Measurements from ENCODE around the gene PARN.
"Not testable (repeated sequence)": the region's sequence is repeated elsewhere in the genome, so short reads cannot be mapped to it uniquely, and the experiment has no call there.

Gene PARN

DNA sequence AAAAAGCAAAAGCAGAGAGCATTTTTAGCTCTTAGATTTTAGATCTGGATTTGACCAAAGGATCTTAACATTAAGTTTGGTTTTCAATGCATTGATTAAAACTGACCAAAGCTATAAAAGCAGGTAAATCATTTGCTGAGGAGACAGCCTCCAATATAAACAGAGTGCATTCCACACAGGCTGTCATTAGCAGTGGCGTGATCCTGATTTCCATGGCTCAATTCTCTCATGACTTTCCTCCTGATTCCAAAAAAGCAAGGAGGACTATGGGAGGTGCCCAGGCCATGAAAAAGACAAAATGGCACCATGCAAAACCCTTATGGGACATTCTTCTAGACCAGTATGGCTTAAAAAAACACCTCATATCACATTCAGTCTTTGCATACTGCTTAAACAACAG, 53.5 kb downstream of the PARN start:
- peaks cover 11% of the 10 kb centered on the region; the same call in 1 of the 2 replicates for H3K36me3 ChIP-seq (ENCODE audit: insufficient read depth)
- TF ChIP-seq, protein P1, sequence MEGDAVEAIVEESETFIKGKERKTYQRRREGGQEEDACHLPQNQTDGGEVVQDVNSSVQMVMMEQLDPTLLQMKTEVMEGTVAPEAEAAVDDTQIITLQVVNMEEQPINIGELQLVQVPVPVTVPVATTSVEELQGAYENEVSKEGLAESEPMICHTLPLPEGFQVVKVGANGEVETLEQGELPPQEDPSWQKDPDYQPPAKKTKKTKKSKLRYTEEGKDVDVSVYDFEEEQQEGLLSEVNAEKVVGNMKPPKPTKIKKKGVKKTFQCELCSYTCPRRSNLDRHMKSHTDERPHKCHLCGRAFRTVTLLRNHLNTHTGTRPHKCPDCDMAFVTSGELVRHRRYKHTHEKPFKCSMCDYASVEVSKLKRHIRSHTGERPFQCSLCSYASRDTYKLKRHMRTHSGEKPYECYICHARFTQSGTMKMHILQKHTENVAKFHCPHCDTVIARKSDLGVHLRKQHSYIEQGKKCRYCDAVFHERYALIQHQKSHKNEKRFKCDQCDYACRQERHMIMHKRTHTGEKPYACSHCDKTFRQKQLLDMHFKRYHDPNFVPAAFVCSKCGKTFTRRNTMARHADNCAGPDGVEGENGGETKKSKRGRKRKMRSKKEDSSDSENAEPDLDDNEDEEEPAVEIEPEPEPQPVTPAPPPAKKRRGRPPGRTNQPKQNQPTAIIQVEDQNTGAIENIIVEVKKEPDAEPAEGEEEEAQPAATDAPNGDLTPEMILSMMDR (conservative IDR thresholded peaks at IDR 0.05; ENCODE audit: low read depth, low read length), result no peak

DNA sequence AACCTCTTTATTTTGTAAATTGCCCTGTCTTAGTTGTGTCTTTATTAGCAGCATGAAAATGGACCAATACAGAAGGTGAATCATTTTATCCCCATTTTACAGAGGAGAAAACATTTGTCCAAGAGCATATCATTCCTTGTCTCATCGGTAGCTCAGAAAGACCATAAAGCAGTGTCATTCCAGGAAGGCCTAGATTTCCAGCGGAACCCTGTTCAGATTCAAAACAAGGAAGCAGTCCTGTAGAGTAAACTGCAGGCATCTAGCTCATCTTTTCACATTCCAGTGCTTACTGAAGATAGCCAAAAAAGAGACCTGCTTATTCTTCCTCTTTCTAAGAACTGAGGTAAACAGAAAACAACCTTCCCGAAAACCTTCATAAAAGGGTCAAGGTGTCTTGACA, 54.0 kb downstream of the PARN start:
- peaks cover 11% of the 10 kb centered on the region; the same call in 1 of the 2 replicates for H3K36me3 ChIP-seq (ENCODE audit: insufficient read depth)
- H3K4me1 ChIP-seq (ENCODE audit: low read depth, poor library complexity, severe bottlenecking), result peaks cover 9% of the 10 kb centered on the region
- H3K79me2 ChIP-seq (ENCODE audit: insufficient read depth, low read depth), result no peaks in the 10 kb centered on the region
- H3K9ac ChIP-seq, result no peak overlapping the region
- no peak overlapping the region for H3K27ac ChIP-seq
- H2AFZ ChIP-seq (ENCODE audit: low read depth), result no peak overlapping the region
- no peaks in the 10 kb centered on the region for H4K20me1 ChIP-seq (ENCODE audit: insufficient read depth)
- H3K4me2 ChIP-seq, result no peak overlapping the region
- TF ChIP-seq, protein P1 (conservative IDR thresholded peaks at IDR 0.05; ENCODE audit: low read depth, low read length), result no peak
- H3K4me3 ChIP-seq (IDR thresholded peaks at IDR 0.05; ENCODE audit: insufficient read depth, low read depth, low read length), result no peak overlapping the region
- no peaks in the 10 kb centered on the region for H3K27me3 ChIP-seq (ENCODE audit: insufficient read depth, low read depth)

More for the DNA sequence above, 53.5 kb downstream of the PARN start:
- H3K27me3 ChIP-seq (ENCODE audit: insufficient read depth, low read depth), result no peaks in the 10 kb centered on the region
- no peaks in the 10 kb centered on the region for H4K20me1 ChIP-seq (ENCODE audit: insufficient read depth)
- peaks cover 12% of the 10 kb centered on the region for H3K4me1 ChIP-seq (ENCODE audit: low read depth, poor library complexity, severe bottlenecking)
- H3K4me3 ChIP-seq (IDR thresholded peaks at IDR 0.05; ENCODE audit: insufficient read depth, low read depth, low read length), result no peak overlapping the region
- H3K27ac ChIP-seq, result no peak overlapping the region
- no peak overlapping the region for H3K4me2 ChIP-seq
- no peak overlapping the region for H2AFZ ChIP-seq (ENCODE audit: low read depth)
- no peaks in the 10 kb centered on the region for H3K79me2 ChIP-seq (ENCODE audit: insufficient read depth, low read depth)
- H3K9ac ChIP-seq, result no peak overlapping the region

DNA sequence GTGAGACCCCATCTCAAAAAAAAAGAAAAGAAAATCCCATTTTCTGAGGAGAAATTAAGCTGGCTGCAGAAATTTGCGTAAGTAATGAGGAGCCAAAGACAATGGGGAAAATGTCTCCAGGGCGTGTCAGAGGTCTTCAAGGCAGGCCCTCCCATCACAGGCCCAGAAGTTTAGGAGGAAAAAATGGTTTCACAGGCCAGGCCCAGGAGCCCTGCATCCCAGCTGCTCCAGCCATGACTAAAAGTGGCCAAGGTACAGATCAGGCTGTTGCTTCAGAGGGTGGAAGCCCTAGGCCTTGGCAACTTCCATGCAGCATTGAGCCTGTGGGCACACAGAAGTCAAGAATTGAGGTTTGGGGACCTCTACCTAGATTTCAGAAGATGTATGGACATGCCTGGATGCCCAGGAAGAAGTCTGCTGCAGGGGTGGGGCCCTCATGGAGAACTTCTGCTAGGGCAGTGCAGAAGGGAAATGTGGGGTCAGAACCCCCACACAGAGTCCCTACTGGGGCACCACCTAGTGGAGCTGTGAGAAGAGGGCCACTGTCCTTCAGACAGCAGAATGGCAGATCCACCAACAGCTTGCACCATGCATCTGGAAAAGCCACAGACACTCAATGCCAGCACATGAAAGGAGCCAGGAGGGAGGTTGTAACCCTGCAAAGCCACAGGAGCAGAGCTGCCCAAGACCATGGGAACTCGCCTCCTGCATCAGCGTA, 55.2 kb downstream of the PARN start:
- H3K4me2 ChIP-seq; H3K36me3 ChIP-seq (ENCODE audit: insufficient read depth); H3K9ac ChIP-seq; H3K79me2 ChIP-seq (ENCODE audit: insufficient read depth, low read depth); H2AFZ ChIP-seq (ENCODE audit: low read depth); H3K4me1 ChIP-seq (ENCODE audit: low read depth, poor library complexity, severe bottlenecking); H3K27ac ChIP-seq; H3K27me3 ChIP-seq (ENCODE audit: insufficient read depth, low read depth); H3K4me3 ChIP-seq (IDR thresholded peaks at IDR 0.05; ENCODE audit: insufficient read depth, low read depth, low read length); H4K20me1 ChIP-seq (ENCODE audit: insufficient read depth): not testable (repeated sequence)

DNA sequence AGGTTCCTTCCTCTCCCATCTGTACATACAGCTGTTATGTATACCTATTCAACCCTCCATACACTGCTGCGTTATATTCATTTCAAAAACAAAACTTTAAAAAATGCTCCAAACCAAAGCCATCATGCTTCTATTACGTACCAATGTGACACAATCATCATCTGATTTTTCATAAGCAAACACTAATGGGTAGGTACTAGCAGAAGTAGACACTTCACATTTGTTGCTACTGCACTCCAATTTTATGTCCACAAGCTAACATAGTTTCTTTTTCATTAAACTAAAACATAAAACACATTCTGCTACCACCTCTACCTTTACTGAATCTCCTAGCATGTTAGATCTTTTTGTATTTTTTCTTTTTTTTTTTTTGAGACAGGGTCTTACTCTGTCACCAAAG, 57.5 kb downstream of the PARN start:
- H3K36me3 ChIP-seq (ENCODE audit: insufficient read depth), result 0 out of 2 replicates have a peak, but pooled peaks cover 3% of the 10 kb centered on the region
- TF ChIP-seq, protein P1 (conservative IDR thresholded peaks at IDR 0.05; ENCODE audit: low read depth, low read length), result no peak
- no peak overlapping the region for H3K27ac ChIP-seq
- H3K9ac ChIP-seq, result no peak overlapping the region
- H3K27me3 ChIP-seq (ENCODE audit: insufficient read depth, low read depth), result no peaks in the 10 kb centered on the region
- no peak overlapping the region for H2AFZ ChIP-seq (ENCODE audit: low read depth)
- H3K79me2 ChIP-seq (ENCODE audit: insufficient read depth, low read depth), result no peaks in the 10 kb centered on the region
- H3K4me1 ChIP-seq (ENCODE audit: low read depth, poor library complexity, severe bottlenecking), result peaks cover 3% of the 10 kb centered on the region
- H3K4me2 ChIP-seq, result no peak overlapping the region
- no peaks in the 10 kb centered on the region for H4K20me1 ChIP-seq (ENCODE audit: insufficient read depth)
- H3K4me3 ChIP-seq (IDR thresholded peaks at IDR 0.05; ENCODE audit: insufficient read depth, low read depth, low read length), result no peak overlapping the region

DNA sequence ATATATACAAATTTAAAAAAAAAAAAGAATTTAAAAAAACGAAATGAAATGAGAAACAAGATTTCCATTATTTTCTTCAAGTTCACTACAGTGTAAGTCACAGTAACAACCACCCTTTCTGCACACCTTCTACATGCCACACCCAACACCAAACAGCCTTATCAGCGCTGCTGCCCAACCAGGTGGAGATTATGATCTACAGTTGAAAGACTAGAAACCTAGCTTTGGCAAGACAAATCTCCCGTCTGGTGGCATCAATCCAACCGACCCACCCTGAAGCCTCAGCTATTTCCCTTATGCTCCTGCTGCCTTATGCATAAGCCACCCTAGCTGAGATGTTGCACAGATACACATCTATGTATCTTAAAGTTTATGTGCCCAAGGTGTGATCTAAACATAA, 60.8 kb downstream of the PARN start:
- Histone ChIP-seq H4K20me1 (ENCODE audit: insufficient read depth) (no peaks in the 10 kb centered on the region), H2AFZ (ENCODE audit: low read depth) (no peak overlapping the region), H3K27me3 (ENCODE audit: insufficient read depth, low read depth) (no peaks in the 10 kb centered on the region), H3K27ac (no peak overlapping the region), H3K79me2 (ENCODE audit: insufficient read depth, low read depth) (no peaks in the 10 kb centered on the region), H3K36me3 (ENCODE audit: insufficient read depth) (no peaks in the 10 kb centered on the region), H3K4me2 (no peak overlapping the region), H3K4me3 (IDR thresholded peaks at IDR 0.05; ENCODE audit: insufficient read depth, low read depth, low read length) (no peak overlapping the region), H3K9ac (no peak overlapping the region), H3K4me1 (ENCODE audit: low read depth, poor library complexity, severe bottlenecking) (peaks cover 35% of the 10 kb centered on the region)
- TF ChIP-seq, protein P1 (conservative IDR thresholded peaks at IDR 0.05; ENCODE audit: low read depth, low read length), result no peak

All from KMS-11 (cell line).